Spinal cord (tissue), 10 donors: ENCODE data around the gene SLC9C1. TPM values are rescaled to one million over a fixed set of nuclear protein-coding genes. Genes with fewer than 3 reads are reported as not detected.

Source experiments
- DNase-seq, 6 donors: peaks; one replicate each; pipeline versions ENCODE4 v3.0.0 to v3.0.0-alpha.2; 2013 to 2015; ENCODE audit warnings: low spot score in 6 of 6, low read depth in 4 of 6
- H3K27ac ChIP-seq: one replicate; pipeline ENCODE4 v1.5.1; 2013; ENCODE audit warnings: low read depth, low read length, control low read depth
- H3K27me3 ChIP-seq: one replicate; pipeline ENCODE4 v1.6.1; 2013; ENCODE audit warnings: low read length; ENCODE audit not compliant: control insufficient read depth, insufficient read depth
- H3K36me3 ChIP-seq: one replicate; pipeline ENCODE4 v1.6.1; 2013; ENCODE audit warnings: low read length; ENCODE audit not compliant: control insufficient read depth, insufficient read depth
- H3K4me1 ChIP-seq: one replicate; pipeline ENCODE4 v1.6.1; 2013; ENCODE audit warnings: low read length; ENCODE audit not compliant: control insufficient read depth, insufficient read depth
- H3K4me3 ChIP-seq: one replicate; pipeline ENCODE4 v1.5.1; 2013; ENCODE audit warnings: low read depth, low read length, control low read depth
- H3K9me3 ChIP-seq: one replicate; pipeline ENCODE4 v1.6.1; 2013; ENCODE audit warnings: low read length; ENCODE audit not compliant: control insufficient read depth, insufficient read depth
- WGBS: methylation state at CpG from one replicate; pipeline ENCODE4 v1.1.5; 2013; ENCODE audit warnings: missing lambda C conversion rate; ENCODE audit not compliant: insufficient coverage; 5-methylcytosine and 5-hydroxymethylcytosine counted together
- polyA plus RNA-seq, 2 donors: library from polyadenylated mRNA; unstranded; fragments of 120-200 nt; gene quantifications; one replicate each; pipeline ENCODE4 v1.2.1, GENCODE V29; 2013; ENCODE audit not compliant: insufficient read length in 2 of 2
- total RNA-seq, 2 donors: library from RNA; depleted of rRNA in 1 of 2; stranded (reverse); fragments of 120-200 nt in 1 of 2; fragments of >200 nt in 1 of 2; gene quantifications; one replicate each; pipeline versions ENCODE4 v1.2.3 to v1.2.4, GENCODE V29; 2013 to 2014
- donor health status: healthy.

The SLC9C1 gene
- total and polyA plus RNA-seq, 4 donors: 0.12 to 0.72 (median 0.45) TPM

- no peaks in the 10 kb centered on the region for H3K9me3 ChIP-seq
- no peak overlapping the region for H3K27ac ChIP-seq
- H3K36me3 ChIP-seq: no peaks in the 10 kb centered on the region
- DNase-seq: no peak
- no peaks in the 10 kb centered on the region for H3K27me3 ChIP-seq
- peaks cover 2% of the 10 kb centered on the region for H3K4me1 ChIP-seq
- H3K4me3 ChIP-seq: no peak overlapping the region
- WGBS: 92% methylated on average over 3 of the region's 4 CpGs
Observed at GRCh38 chr3:112289011-112289410, 5.0 kb downstream of the SLC9C1 start.

- Histone ChIP-seq H3K9me3 (no peaks in the 10 kb centered on the region), H3K36me3 (no peaks in the 10 kb centered on the region), H3K27ac (no peak overlapping the region), H3K4me1 (no peaks in the 10 kb centered on the region), H3K4me3 (no peak overlapping the region), H3K27me3 (no peaks in the 10 kb centered on the region)
- WGBS: no CpG with 5 or more reads among the region's 1 CpG
- no peak for DNase-seq
Observed at GRCh38 chr3:112280266-112280665, 13.8 kb downstream of the SLC9C1 start.

GRCh38 chr3:112273536-112273935 is 20.5 kb downstream of the SLC9C1 start:
- no CpG with 5 or more reads among the region's 2 CpGs for WGBS
- H3K9me3 ChIP-seq: no peaks in the 10 kb centered on the region
- no peaks in the 10 kb centered on the region for H3K36me3 ChIP-seq

GRCh38 chr3:112261742-112262141 is 32.3 kb downstream of the SLC9C1 start:
- 100% methylated on average over 1 of the region's 2 CpGs for WGBS
- no peaks in the 10 kb centered on the region for H3K4me1 ChIP-seq
- no peaks in the 10 kb centered on the region for H3K36me3 ChIP-seq
- DNase-seq: no peak
- H3K27me3 ChIP-seq: no peaks in the 10 kb centered on the region
- no peak overlapping the region for H3K4me3 ChIP-seq
- H3K27ac ChIP-seq: no peak overlapping the region
- H3K9me3 ChIP-seq: no peaks in the 10 kb centered on the region

More at GRCh38 chr3:112273536-112273935, 20.5 kb downstream of the SLC9C1 start:
- H3K27me3 ChIP-seq: no peaks in the 10 kb centered on the region
- no peaks in the 10 kb centered on the region for H3K4me1 ChIP-seq
- no peak overlapping the region for H3K4me3 ChIP-seq
- DNase-seq: no peak
- H3K27ac ChIP-seq: no peak overlapping the region

- H3K9me3 ChIP-seq: no peaks in the 10 kb centered on the region
- no peak for DNase-seq
- no peaks in the 10 kb centered on the region for H3K27me3 ChIP-seq
- WGBS: no CpG with 5 or more reads among the region's 1 CpG
- H3K4me3 ChIP-seq: no peak overlapping the region
- H3K36me3 ChIP-seq: no peaks in the 10 kb centered on the region
- no peaks in the 10 kb centered on the region for H3K4me1 ChIP-seq
- H3K27ac ChIP-seq: no peak overlapping the region
Observed at GRCh38 chr3:112260563-112260962, 33.5 kb downstream of the SLC9C1 start.

GRCh38 chr3:112253301-112253971 is 40.6 kb downstream of the SLC9C1 start:
- Histone ChIP-seq H3K4me3 (no peak overlapping the region), H3K9me3 (peaks cover 4% of the 10 kb centered on the region), H3K27me3 (no peaks in the 10 kb centered on the region), H3K36me3 (no peaks in the 10 kb centered on the region), H3K27ac (no peak overlapping the region), H3K4me1 (no peaks in the 10 kb centered on the region)
- DNase-seq: no peak
- no CpG with 5 or more reads among the region's 2 CpGs for WGBS

GRCh38 chr3:112247900-112248299 is 46.1 kb downstream of the SLC9C1 start:
- H3K4me3 ChIP-seq: no peak overlapping the region
- no peak for DNase-seq
- H3K27ac ChIP-seq: no peak overlapping the region
- H3K36me3 ChIP-seq: no peaks in the 10 kb centered on the region
- WGBS: no CpG with 5 or more reads among the region's 4 CpGs
- H3K27me3 ChIP-seq: no peaks in the 10 kb centered on the region
- H3K4me1 ChIP-seq: no peaks in the 10 kb centered on the region
- H3K9me3 ChIP-seq: no peaks in the 10 kb centered on the region

GRCh38 chr3:112247350-112247749 is 46.7 kb downstream of the SLC9C1 start:
- WGBS: no CpG with 5 or more reads among the region's 2 CpGs
- Histone ChIP-seq H3K4me3 (no peak overlapping the region), H3K27me3 (no peaks in the 10 kb centered on the region), H3K27ac (no peak overlapping the region), H3K4me1 (no peaks in the 10 kb centered on the region), H3K36me3 (no peaks in the 10 kb centered on the region), H3K9me3 (no peaks in the 10 kb centered on the region)
- no peak for DNase-seq

- Histone ChIP-seq H3K36me3 (no peaks in the 10 kb centered on the region), H3K27ac (no peak overlapping the region), H3K4me1 (no peaks in the 10 kb centered on the region), H3K9me3 (no peaks in the 10 kb centered on the region), H3K27me3 (no peaks in the 10 kb centered on the region), H3K4me3 (no peak overlapping the region)
- no CpG with 5 or more reads among the region's 4 CpGs for WGBS
- DNase-seq: no peak
Observed at GRCh38 chr3:112233083-112233482, 60.9 kb downstream of the SLC9C1 start.

- H3K36me3 ChIP-seq: no peaks in the 10 kb centered on the region
- H3K4me1 ChIP-seq: no peaks in the 10 kb centered on the region
- no peak overlapping the region for H3K4me3 ChIP-seq
- no peaks in the 10 kb centered on the region for H3K9me3 ChIP-seq
- no peaks in the 10 kb centered on the region for H3K27me3 ChIP-seq
- H3K27ac ChIP-seq: no peak overlapping the region
- no peak for DNase-seq
- WGBS: no CpG with 5 or more reads among the region's 3 CpGs
Observed at GRCh38 chr3:112231727-112232126, 62.3 kb downstream of the SLC9C1 start.
